DMS 273 treated with DMSO at 0.1 percent for 48 hours (cell line): ENCODE data around the gene SSH3.
"Not testable (repeated sequence)": the region's sequence is repeated elsewhere in the genome, so short reads cannot be mapped to it uniquely, and the experiment has no call there.

Source experiments
- DNase-seq: peaks from one replicate; lab custom pipeline; 2025; lab: John Stamatoyannopoulos, UW

The SSH3 gene

DNA sequence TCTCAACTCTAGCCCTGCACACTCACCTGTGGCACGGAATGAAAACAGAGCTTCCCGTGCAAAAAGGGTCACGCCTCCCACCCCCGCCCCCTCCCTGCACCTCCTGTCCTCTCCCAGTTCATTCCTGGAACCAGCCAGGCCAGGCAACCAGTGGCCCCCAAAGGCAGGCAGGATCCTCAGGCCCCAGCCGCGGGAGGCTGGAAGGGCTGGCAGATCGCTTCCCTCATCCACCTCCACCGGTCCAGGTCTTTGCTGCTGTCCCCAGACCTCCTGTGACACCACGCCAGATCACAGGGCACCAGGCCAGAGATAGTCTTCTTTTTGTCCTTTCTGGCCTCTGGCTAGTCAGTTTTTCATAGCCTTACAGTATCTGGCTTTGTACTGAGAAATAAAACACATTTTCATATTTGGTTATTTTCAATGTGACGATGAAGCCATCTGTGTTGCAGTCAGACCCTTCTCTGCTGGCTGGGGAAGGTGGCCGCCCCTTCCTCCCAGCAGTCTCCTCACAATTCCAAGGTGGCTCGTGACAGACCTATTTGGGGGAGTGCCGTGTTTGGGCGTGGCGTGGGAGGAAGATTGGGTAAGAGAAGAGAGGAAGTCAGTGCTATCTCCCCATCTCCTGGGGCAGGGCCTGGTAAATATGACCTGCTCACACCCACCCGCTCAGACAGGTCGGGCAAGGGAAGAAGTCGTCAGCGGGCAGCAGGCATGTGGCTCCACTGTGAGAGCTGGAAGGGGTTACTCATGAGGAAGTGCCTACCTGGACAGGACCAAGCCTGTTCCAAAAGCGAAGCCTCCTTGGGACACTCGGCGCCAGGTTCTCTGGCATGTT is 9.1 kb downstream of the SSH3 start:
- DNase-seq: no peak

DNA sequence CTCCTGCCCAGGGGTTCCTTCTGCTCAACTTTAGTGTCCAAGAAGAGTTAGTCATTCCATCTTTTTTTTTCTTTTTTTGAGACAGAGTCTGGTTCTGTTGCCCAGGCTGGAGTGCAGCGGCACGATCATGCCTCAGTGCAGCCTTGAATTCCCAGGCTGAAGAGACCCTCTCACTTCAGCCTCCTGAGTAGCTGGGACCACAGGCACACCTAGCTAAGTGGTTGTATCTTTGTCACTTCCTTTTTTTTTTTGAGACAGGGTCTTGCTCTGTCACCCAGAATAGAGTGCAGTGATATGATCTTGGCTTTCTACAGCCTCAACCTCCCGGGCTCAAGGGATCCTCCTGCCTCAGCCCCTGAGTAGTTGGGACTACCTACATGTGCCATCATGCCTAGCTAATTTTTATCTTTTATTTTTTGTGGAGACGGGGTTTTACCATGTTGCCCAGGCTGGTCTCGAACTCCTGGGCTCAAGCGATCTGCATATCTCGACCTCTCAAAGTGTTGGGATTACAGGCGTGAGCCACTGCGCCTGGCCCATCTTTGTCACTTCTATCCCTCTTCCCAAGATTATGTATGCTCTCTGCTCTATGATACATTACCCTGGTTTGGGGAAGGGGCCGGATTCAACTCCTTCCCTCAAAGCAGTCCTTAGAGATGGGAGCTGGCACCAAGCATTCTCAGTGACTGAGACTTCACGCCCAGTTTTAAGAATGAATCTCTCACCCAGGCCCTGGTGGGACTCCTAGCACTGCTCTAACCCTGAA is 10.0 kb downstream of the SSH3 start:
- DNase-seq: no peak

- DNase-seq: no peak
Measured at GRCh38 chr11:67314218-67314617, 10.9 kb downstream of the SSH3 start.

- no peak for DNase-seq
Measured at GRCh38 chr11:67315325-67315909, 12.1 kb downstream of the SSH3 start.

DNA sequence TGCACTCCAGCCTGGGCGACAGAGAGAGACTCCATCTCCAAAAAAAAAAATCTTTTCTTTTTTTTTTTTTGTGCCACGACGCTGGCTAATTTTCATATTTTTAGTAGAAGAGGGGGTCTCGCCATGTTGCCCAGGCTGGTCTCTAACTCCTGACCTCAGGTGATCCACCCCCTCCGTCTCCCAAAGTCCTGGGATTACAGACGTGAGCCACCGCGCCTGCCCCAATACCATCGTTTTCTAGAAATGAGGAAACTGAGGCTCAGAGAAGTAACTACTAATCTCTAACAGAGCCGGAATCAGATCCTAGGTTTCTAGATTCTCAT is 13.5 kb downstream of the SSH3 start:
- DNase-seq: no peak

GRCh38 chr11:67317205-67317887 is 14.0 kb downstream of the SSH3 start:
- peak; percentile 82 for DNase-seq

DNA sequence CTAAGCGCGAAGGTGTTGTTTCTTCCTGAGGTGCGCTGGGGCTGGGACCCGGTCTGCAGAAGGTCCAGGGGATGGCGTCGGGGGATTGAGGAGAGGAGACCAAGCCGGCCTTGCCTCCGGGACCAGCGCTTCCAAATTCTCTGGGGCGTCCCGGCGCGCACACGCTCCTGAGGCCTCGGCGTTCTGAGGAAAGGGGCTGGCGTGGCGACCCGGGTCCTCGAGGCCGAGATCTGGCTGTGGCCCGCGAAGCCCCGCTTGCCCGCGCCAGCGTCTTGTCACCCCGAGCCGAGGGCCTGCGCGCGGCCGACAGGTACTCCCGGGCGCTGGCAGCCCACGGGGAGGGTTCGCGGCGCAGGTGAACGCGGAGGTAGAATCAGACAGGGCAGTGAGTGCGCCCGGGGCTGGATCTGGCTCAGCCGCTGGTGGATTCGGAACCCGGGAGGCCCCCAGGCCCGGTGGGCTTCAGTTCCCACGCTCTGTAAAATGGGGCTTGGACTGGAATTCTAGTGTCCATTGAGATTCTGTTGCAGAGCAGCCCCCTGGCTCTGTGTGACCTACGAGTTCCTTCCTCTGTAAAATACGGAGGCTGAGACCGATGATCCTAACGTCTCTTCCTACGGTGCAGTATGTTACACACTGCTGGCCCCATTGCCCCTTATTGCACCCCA is 14.7 kb downstream of the SSH3 start:
- DNase-seq: no peak

- not testable (repeated sequence) for DNase-seq
Measured at GRCh38 chr11:67318876-67319275, 15.5 kb downstream of the SSH3 start.

GRCh38 chr11:67320011-67320410 is 16.7 kb downstream of the SSH3 start:
- DNase-seq: no peak

DNA sequence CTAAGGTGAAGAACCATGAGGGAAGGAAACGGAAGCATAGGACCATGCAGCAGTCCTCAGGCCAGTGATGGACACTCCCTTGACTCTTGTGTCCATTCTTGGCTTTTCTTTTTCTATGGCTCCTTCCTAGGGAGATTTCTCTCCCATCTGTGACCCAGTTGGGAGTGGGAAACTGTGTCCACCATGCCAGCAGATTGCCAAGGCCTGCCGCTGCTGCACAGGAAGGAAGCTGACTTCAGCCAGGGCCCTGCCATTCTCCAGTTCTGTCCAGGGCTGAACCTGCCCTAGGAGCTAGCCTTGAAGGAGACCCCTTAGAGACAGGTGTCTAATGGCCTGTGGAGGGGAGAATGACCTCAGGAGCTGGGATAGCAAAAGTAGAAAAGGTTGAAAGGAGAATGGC is 17.4 kb downstream of the SSH3 start:
- DNase-seq: no peak

- DNase-seq: no peak
Measured at GRCh38 chr11:67321313-67321871, 18.1 kb downstream of the SSH3 start.

DNA sequence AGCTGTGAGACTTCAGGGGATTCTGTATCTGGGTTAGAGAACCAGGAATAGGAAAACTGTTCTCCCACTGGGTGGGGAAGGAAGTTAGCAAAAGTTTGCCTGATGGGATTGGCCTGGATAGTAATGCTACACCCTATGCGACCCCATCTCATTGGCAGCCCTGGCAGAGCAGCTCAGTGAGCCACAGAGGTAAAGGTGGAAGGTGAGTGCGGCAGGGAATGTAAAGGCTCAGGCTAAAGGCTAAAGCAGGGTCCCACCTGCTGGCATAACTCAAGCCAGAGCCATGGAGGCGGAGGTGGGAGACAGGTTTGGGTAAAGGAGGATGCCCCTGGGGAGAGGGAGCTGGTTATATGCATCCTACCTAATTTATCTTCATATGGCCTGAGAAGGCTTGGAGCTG is 18.7 kb downstream of the SSH3 start:
- DNase-seq: no peak

DNA sequence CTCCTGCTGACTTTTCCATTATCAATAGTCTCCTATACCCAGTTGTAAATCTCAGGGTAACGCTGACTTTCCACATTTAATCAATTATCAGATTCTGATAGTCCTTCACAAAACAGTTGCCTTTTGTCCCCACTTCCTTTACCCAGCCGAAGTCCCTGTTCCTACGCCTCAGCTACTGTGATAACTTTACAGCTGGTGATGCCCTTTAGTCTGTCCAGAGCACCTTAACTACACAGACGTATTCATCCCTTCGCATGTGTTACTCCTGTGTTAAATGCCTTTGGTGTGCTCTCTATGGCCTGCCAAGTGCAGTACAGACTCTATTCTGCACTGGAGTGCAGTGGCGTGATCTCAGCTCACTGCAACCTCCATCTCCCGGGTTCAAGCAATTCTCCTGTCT is 20.2 kb downstream of the SSH3 start:
- no peak for DNase-seq

GRCh38 chr11:67332081-67332691 is 28.9 kb downstream of the SSH3 start:
- DNase-seq: no peak

DNA sequence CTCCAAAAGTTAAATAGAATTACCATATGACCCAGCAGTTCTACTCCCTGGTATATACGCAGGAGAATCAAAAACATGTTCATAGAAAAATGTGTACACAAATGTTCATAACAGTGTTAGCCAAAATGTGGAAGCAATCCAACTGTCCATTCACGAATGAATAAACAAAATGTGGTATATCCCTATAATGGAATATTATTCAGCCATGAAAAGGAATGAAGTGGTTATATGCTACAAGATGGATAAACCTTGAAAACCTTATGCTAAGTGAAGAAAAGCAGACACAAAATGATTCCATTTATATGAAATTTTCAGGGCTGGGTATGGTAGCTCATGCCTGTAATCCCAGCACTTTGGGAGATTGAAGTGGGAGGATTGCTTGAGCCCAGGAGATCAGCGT is 33.9 kb downstream of the SSH3 start:
- no peak for DNase-seq

- DNase-seq: no peak
Measured at GRCh38 chr11:67344264-67344663, 40.9 kb downstream of the SSH3 start.

GRCh38 chr11:67345247-67345919 is 42.1 kb downstream of the SSH3 start:
- DNase-seq: no peak

- no peak for DNase-seq
Measured at GRCh38 chr11:67345920-67346819, 42.8 kb downstream of the SSH3 start.

GRCh38 chr11:67347964-67348749 is 44.8 kb downstream of the SSH3 start:
- DNase-seq: peak; percentile 51
